Measurements from ENCODE around the gene ARHGEF5. TPM values are rescaled to one million over a fixed set of nuclear protein-coding genes. Genes with fewer than 3 reads are reported as not detected.

The ARHGEF5 gene
- total and polyA plus RNA-seq, 2 experiments from 2014 or later, result 10.2 to 27.1 TPM

GRCh38 chr7:144391014-144391413 is 35.8 kb downstream of the ARHGEF5 start:
- TF ChIP-seq, protein P1, sequence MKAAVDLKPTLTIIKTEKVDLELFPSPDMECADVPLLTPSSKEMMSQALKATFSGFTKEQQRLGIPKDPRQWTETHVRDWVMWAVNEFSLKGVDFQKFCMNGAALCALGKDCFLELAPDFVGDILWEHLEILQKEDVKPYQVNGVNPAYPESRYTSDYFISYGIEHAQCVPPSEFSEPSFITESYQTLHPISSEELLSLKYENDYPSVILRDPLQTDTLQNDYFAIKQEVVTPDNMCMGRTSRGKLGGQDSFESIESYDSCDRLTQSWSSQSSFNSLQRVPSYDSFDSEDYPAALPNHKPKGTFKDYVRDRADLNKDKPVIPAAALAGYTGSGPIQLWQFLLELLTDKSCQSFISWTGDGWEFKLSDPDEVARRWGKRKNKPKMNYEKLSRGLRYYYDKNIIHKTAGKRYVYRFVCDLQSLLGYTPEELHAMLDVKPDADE (IDR thresholded peaks at IDR 0.05), result no peak
- no peak for TF ChIP-seq STAT1 (IDR thresholded peaks at IDR 0.05; ENCODE audit: unreplicated experiment)
- TF ChIP-seq, protein P2, sequence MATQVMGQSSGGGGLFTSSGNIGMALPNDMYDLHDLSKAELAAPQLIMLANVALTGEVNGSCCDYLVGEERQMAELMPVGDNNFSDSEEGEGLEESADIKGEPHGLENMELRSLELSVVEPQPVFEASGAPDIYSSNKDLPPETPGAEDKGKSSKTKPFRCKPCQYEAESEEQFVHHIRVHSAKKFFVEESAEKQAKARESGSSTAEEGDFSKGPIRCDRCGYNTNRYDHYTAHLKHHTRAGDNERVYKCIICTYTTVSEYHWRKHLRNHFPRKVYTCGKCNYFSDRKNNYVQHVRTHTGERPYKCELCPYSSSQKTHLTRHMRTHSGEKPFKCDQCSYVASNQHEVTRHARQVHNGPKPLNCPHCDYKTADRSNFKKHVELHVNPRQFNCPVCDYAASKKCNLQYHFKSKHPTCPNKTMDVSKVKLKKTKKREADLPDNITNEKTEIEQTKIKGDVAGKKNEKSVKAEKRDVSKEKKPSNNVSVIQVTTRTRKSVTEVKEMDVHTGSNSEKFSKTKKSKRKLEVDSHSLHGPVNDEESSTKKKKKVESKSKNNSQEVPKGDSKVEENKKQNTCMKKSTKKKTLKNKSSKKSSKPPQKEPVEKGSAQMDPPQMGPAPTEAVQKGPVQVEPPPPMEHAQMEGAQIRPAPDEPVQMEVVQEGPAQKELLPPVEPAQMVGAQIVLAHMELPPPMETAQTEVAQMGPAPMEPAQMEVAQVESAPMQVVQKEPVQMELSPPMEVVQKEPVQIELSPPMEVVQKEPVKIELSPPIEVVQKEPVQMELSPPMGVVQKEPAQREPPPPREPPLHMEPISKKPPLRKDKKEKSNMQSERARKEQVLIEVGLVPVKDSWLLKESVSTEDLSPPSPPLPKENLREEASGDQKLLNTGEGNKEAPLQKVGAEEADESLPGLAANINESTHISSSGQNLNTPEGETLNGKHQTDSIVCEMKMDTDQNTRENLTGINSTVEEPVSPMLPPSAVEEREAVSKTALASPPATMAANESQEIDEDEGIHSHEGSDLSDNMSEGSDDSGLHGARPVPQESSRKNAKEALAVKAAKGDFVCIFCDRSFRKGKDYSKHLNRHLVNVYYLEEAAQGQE (IDR thresholded peaks at IDR 0.05; ENCODE audit: unreplicated experiment), result no peak
- TF ChIP-seq EZH2phosphoT487 (IDR thresholded peaks at IDR 0.05; ENCODE audit: unreplicated experiment), result no peak
- TF ChIP-seq CTCF (conservative IDR thresholded peaks at IDR 0.05; ENCODE audit: low read depth in 2 of 2), result no peak
- no peak for TF ChIP-seq JUNB (IDR thresholded peaks at IDR 0.05; ENCODE audit: unreplicated experiment)
- no peak for TF ChIP-seq EZH2 (IDR thresholded peaks at IDR 0.05; ENCODE audit: low read depth, unreplicated experiment)
- TF ChIP-seq NANOG (IDR thresholded peaks at IDR 0.05; ENCODE audit: borderline replicate concordance), result no peak
- no peak for TF ChIP-seq CREB1 (CRISPR knock-in tag; IDR thresholded peaks at IDR 0.05; ENCODE audit: low read depth)
- no peak for TF ChIP-seq POLR2AphosphoS5 (IDR thresholded peaks at IDR 0.05; ENCODE audit: low read depth)
- TF ChIP-seq ZNF331 (CRISPR knock-in tag; IDR thresholded peaks at IDR 0.05; ENCODE audit: low read depth), result no peak
- TF ChIP-seq, protein P3, sequence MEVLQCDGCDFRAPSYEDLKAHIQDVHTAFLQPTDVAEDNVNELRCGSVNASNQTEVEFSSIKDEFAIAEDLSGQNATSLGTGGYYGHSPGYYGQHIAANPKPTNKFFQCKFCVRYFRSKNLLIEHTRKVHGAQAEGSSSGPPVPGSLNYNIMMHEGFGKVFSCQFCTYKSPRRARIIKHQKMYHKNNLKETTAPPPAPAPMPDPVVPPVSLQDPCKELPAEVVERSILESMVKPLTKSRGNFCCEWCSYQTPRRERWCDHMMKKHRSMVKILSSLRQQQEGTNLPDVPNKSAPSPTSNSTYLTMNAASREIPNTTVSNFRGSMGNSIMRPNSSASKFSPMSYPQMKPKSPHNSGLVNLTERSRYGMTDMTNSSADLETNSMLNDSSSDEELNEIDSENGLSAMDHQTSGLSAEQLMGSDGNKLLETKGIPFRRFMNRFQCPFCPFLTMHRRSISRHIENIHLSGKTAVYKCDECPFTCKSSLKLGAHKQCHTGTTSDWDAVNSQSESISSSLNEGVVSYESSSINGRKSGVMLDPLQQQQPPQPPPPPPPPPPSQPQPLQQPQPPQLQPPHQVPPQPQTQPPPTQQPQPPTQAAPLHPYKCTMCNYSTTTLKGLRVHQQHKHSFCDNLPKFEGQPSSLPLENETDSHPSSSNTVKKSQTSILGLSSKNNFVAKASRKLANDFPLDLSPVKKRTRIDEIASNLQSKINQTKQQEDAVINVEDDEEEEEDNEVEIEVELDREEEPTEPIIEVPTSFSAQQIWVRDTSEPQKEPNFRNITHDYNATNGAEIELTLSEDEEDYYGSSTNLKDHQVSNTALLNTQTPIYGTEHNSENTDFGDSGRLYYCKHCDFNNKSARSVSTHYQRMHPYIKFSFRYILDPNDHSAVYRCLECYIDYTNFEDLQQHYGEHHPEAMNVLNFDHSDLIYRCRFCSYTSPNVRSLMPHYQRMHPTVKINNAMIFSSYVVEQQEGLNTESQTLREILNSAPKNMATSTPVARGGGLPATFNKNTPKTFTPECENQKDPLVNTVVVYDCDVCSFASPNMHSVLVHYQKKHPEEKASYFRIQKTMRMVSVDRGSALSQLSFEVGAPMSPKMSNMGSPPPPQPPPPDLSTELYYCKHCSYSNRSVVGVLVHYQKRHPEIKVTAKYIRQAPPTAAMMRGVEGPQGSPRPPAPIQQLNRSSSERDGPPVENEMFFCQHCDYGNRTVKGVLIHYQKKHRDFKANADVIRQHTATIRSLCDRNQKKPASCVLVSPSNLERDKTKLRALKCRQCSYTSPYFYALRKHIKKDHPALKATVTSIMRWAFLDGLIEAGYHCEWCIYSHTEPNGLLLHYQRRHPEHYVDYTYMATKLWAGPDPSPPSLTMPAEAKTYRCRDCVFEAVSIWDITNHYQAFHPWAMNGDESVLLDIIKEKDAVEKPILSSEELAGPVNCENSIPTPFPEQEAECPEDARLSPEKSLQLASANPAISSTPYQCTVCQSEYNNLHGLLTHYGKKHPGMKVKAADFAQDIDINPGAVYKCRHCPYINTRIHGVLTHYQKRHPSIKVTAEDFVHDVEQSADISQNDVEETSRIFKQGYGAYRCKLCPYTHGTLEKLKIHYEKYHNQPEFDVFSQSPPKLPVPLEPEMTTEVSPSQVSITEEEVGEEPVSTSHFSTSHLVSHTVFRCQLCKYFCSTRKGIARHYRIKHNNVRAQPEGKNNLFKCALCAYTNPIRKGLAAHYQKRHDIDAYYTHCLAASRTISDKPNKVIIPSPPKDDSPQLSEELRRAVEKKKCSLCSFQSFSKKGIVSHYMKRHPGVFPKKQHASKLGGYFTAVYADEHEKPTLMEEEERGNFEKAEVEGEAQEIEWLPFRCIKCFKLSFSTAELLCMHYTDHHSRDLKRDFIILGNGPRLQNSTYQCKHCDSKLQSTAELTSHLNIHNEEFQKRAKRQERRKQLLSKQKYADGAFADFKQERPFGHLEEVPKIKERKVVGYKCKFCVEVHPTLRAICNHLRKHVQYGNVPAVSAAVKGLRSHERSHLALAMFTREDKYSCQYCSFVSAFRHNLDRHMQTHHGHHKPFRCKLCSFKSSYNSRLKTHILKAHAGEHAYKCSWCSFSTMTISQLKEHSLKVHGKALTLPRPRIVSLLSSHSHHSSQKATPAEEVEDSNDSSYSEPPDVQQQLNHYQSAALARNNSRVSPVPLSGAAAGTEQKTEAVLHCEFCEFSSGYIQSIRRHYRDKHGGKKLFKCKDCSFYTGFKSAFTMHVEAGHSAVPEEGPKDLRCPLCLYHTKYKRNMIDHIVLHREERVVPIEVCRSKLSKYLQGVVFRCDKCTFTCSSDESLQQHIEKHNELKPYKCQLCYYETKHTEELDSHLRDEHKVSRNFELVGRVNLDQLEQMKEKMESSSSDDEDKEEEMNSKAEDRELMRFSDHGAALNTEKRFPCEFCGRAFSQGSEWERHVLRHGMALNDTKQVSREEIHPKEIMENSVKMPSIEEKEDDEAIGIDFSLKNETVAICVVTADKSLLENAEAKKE (CRISPR knock-in tag; IDR thresholded peaks at IDR 0.05), result no peak
- TF ChIP-seq ZNF114 (CRISPR knock-in tag; IDR thresholded peaks at IDR 0.05), result no peak
- Histone ChIP-seq H4K20me1 (replicated peaks; ENCODE audit: insufficient read depth) (no peaks in the 10 kb centered on the region), H3K27ac (ENCODE audit: low read depth) (no peak overlapping the region), H3K36me3 (ENCODE audit: insufficient read depth) (no peaks in the 10 kb centered on the region), H3F3A (replicated peaks; ENCODE audit: low read depth) (no peaks in the 10 kb centered on the region), H3K4me1 (ENCODE audit: insufficient read depth) (peaks cover 7% of the 10 kb centered on the region; the same call in 1 of the 2 replicates), H3K4me2 (no peak overlapping the region), H3K79me2 (replicated peaks; ENCODE audit: insufficient read depth) (no peaks in the 10 kb centered on the region), H3K4me3 (no peak overlapping the region), H2AFZ (no peak overlapping the region), H3K27me3 (ENCODE audit: insufficient read depth) (no peaks in the 10 kb centered on the region), H3K9me2 (ENCODE audit: insufficient read depth) (no peaks in the 10 kb centered on the region)
- H3K9me3 Mint-ChIP-seq, result no peaks in the 10 kb centered on the region; the same call in 2 of the 3 replicates
- H3K36me3 Mint-ChIP-seq (ENCODE audit: low read depth), result no peaks in the 10 kb centered on the region
- H3K27me3 Mint-ChIP-seq (ENCODE audit: insufficient read depth, low read depth, poor library complexity), result peaks cover 10% of the 10 kb centered on the region
- no peak overlapping the region for H3K27ac Mint-ChIP-seq
- DNase-seq (ENCODE audit: low spot score), result no peak
- no peak; the same call in 2 of the 3 replicates for ATAC-seq
- H3K4me3 Mint-ChIP-seq, result no peak overlapping the region
- H3K4me1 Mint-ChIP-seq, result peaks cover 24% of the 10 kb centered on the region

Data from GM23338 (cell line).